Stimulated activated naive CD8-positive, alpha-beta T cell treated with anti-CD3 and anti-CD28 coated beads, Interleukin-15, amount 100 ng/mL, for 72 hours (primary cell): Measurements from ENCODE around the gene ZAR1.

Experiments used
- ATAC-seq: fragments of 150-1000 bp; cut with Tn5 transposase; 2 replicates; pipeline ENCODE4 v1.10.0; 2021; ENCODE audit warnings: mild to moderate bottlenecking, moderate library complexity
- DNase-seq, 2 donors: peaks; one replicate each; pipeline ENCODE4 v3.0.0; 2021 to 2022
- H3K27ac Mint-ChIP-seq, 2 donors: one replicate each; pipeline ENCODE4 v1.8.0; 2022; ENCODE audit warnings: mild to moderate bottlenecking in 2 of 2, mixed read lengths in 2 of 2, moderate library complexity in 2 of 2
- H3K27me3 Mint-ChIP-seq: one replicate; pipeline ENCODE4 v1.8.0; 2022; ENCODE audit warnings: mixed read lengths
- H3K4me1 Mint-ChIP-seq: one replicate; pipeline ENCODE4 v1.8.0; 2022; ENCODE audit warnings: mild to moderate bottlenecking, mixed read lengths
- H3K4me3 Mint-ChIP-seq, 2 donors: one replicate each; pipeline ENCODE4 v1.8.0; 2022; ENCODE audit warnings: mild to moderate bottlenecking in 2 of 2, mixed read lengths in 2 of 2, moderate library complexity in 1 of 2
- H3K9me3 Mint-ChIP-seq, 2 donors: one replicate each; pipeline ENCODE4 v1.8.0; 2022; ENCODE audit warnings: mixed read lengths in 2 of 2

ZAR1 gene

DNA sequence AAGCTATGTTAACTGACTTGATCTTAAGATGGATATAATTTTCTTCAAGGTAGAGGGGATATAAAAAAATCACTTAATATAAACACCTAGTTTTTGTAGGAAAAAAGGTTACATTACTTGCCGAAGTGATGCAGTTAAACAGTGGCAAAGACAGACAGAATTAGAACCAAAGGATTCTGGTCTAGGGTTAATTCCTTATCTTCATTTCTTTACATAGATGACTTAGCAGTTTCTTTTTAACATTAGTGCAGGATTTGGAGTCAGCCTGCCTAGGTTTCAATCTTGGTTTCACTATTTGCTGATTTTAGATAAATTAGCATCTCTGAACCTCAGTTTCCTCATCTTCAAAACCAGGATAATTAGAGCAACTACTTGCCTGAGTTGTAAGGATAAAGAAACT is 14.3 kb downstream of the ZAR1 start:
- ATAC-seq (no peak), DNase-seq (no peak)
- no peaks in the 10 kb centered on the region for H3K27me3 Mint-ChIP-seq
- no peak overlapping the region for H3K4me3 Mint-ChIP-seq
- H3K4me1 Mint-ChIP-seq: peaks cover 10% of the 10 kb centered on the region
- no peaks in the 10 kb centered on the region for H3K9me3 Mint-ChIP-seq
- H3K27ac Mint-ChIP-seq: no peak overlapping the region

GRCh38 chr4:48506716-48507115 is 16.7 kb downstream of the ZAR1 start:
- H3K4me3 Mint-ChIP-seq: no peak overlapping the region
- H3K4me1 Mint-ChIP-seq: peaks cover 6% of the 10 kb centered on the region
- H3K9me3 Mint-ChIP-seq: no peaks in the 10 kb centered on the region
- H3K27ac Mint-ChIP-seq: no peak overlapping the region
- no peaks in the 10 kb centered on the region for H3K27me3 Mint-ChIP-seq
- ATAC-seq: no peak
- DNase-seq: no peak

- DNase-seq: no peak
- Mint-ChIP-seq H3K4me1 (no peaks in the 10 kb centered on the region), H3K9me3 (no peaks in the 10 kb centered on the region), H3K27me3 (no peaks in the 10 kb centered on the region), H3K27ac (no peak overlapping the region), H3K4me3 (no peak overlapping the region)
- ATAC-seq: no peak
Observed at GRCh38 chr4:48509543-48509942, 19.5 kb downstream of the ZAR1 start.

DNA sequence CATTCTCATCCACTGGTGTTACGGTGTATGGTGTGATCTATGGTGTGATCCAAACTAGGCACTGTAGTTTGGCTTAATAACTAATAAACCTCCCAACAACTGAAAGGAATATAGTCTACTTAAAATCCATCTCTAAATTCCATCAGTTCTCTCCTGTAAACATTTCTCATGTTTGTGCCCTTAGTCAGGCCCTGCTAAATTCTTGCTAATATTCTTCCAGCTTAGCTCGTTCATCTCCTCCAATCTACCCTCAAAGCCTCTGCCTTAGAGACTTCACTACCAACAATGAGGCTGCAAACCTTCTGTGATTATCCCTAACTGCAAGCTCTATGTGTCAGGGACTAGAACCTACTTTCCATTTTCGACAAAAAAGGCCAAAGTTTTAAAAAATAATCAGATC is 28.1 kb downstream of the ZAR1 start:
- Mint-ChIP-seq H3K9me3 (no peaks in the 10 kb centered on the region), H3K4me3 (no peak overlapping the region), H3K4me1 (no peaks in the 10 kb centered on the region), H3K27me3 (no peaks in the 10 kb centered on the region), H3K27ac (no peak overlapping the region)
- no peak for DNase-seq
- ATAC-seq: no peak

GRCh38 chr4:48526406-48526805 is 36.4 kb downstream of the ZAR1 start:
- DNase-seq (no peak), ATAC-seq (no peak)
- H3K4me3 Mint-ChIP-seq: no peak overlapping the region
- H3K27me3 Mint-ChIP-seq: no peaks in the 10 kb centered on the region
- no peaks in the 10 kb centered on the region for H3K4me1 Mint-ChIP-seq
- no peak overlapping the region for H3K27ac Mint-ChIP-seq
- no peaks in the 10 kb centered on the region for H3K9me3 Mint-ChIP-seq

- H3K4me3 Mint-ChIP-seq: no peak overlapping the region
- no peaks in the 10 kb centered on the region for H3K27me3 Mint-ChIP-seq
- no peaks in the 10 kb centered on the region for H3K4me1 Mint-ChIP-seq
- no peak overlapping the region for H3K27ac Mint-ChIP-seq
- DNase-seq (no peak), ATAC-seq (no peak)
- no peaks in the 10 kb centered on the region for H3K9me3 Mint-ChIP-seq
Observed at GRCh38 chr4:48538358-48538757, 48.3 kb downstream of the ZAR1 start.

GRCh38 chr4:48539597-48539996 is 49.5 kb downstream of the ZAR1 start:
- no peak for ATAC-seq
- Mint-ChIP-seq H3K27ac (no peak overlapping the region), H3K4me3 (no peak overlapping the region), H3K27me3 (no peaks in the 10 kb centered on the region), H3K4me1 (no peaks in the 10 kb centered on the region), H3K9me3 (no peaks in the 10 kb centered on the region)
- no peak for DNase-seq

- Mint-ChIP-seq H3K4me1 (no peaks in the 10 kb centered on the region), H3K27me3 (no peaks in the 10 kb centered on the region), H3K27ac (no peak overlapping the region), H3K4me3 (no peak overlapping the region), H3K9me3 (no peaks in the 10 kb centered on the region)
- ATAC-seq (no peak), DNase-seq (no peak)
Observed at GRCh38 chr4:48542888-48543287, 52.8 kb downstream of the ZAR1 start.

DNA sequence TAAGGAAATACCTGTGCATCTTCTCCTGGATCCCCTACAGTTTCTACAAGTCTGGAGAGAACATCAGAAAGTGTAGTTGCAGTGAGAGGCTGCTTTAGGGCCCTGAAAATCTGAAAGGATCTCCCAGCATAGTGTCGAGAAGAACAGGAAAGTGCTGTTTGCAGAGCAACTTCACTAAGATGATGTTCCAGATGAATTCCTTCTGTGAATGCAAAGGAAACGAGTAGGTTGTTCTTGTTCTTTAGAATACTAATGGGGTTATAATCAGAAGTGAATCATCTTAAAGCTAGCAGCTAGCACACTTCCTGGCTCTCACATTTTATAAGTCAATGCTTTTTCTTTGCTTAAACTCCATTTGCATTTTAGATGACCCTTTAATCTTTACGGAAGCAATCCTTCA is 53.7 kb downstream of the ZAR1 start:
- DNase-seq (no peak), ATAC-seq (no peak)
- Mint-ChIP-seq H3K27me3 (no peaks in the 10 kb centered on the region), H3K4me1 (no peaks in the 10 kb centered on the region), H3K27ac (no peak overlapping the region), H3K9me3 (no peaks in the 10 kb centered on the region), H3K4me3 (no peak overlapping the region)
